Measurements from ENCODE around the gene RAMAC.

Gene RAMAC

DNA sequence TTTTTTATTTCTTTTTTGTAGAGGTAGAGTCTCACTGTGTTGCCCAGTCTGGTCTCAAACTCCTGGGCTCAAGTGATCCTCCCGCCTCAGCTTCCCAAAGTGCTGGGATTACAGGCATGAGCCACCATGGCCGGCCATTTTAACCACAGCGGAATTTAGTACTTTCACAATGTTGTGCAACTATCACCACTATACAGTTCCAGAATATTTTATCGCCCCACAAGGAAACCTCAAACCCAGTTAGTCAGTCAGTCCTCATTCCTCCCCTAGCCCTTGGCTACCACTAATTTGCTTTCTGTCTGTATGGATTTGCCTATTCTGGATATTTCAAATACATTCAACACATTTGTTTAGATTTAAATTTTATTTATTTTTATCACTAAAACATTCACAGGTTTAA, 17.9 kb upstream of the RAMAC start:
- Histone ChIP-seq H3K27ac (ENCODE audit: low read depth, low read length, poor library complexity, severe bottlenecking) (no peak overlapping the region), H3K4me2 (ENCODE audit: low read length) (no peak overlapping the region), H2AFZ (ENCODE audit: low read length) (no peak overlapping the region)

GRCh38 chr15:82969353-82969752, 16.7 kb upstream of the RAMAC start:
- Histone ChIP-seq H3K36me3 (ENCODE audit: insufficient read depth, low read length) (no peaks in the 10 kb centered on the region), H3F3A (ENCODE audit: insufficient read depth, low read length) (no peaks in the 10 kb centered on the region), H3K9ac (ENCODE audit: low read length) (no peak overlapping the region), H4K20me1 (ENCODE audit: insufficient read depth, low read length) (no peaks in the 10 kb centered on the region), H3K27me3 (ENCODE audit: insufficient read depth, low read length) (no peaks in the 10 kb centered on the region), H3K27ac (ENCODE audit: low read depth, low read length, poor library complexity, severe bottlenecking) (no peak overlapping the region), H3K9me3 (ENCODE audit: low read length) (no peaks in the 10 kb centered on the region), H3K4me3 (ENCODE audit: low read depth, low read length, poor library complexity, severe bottlenecking) (no peak overlapping the region), H3K79me2 (ENCODE audit: insufficient read depth, low read length) (no peaks in the 10 kb centered on the region), H2AFZ (ENCODE audit: low read length) (no peak overlapping the region), H3K4me1 (ENCODE audit: insufficient read depth, low read length, severe bottlenecking) (no peaks in the 10 kb centered on the region), H3K4me2 (ENCODE audit: low read length) (no peak overlapping the region), H3K9me2 (ENCODE audit: low read depth, low read length) (no peaks in the 10 kb centered on the region)
- no peak for TF ChIP-seq EZH2 (IDR thresholded peaks at IDR 0.05; ENCODE audit: borderline replicate concordance, low read length)

More for the DNA sequence above, 17.9 kb upstream of the RAMAC start:
- H3K36me3 ChIP-seq (ENCODE audit: insufficient read depth, low read length): no peaks in the 10 kb centered on the region
- H3K9me3 ChIP-seq (ENCODE audit: low read length): no peaks in the 10 kb centered on the region
- H3K79me2 ChIP-seq (ENCODE audit: insufficient read depth, low read length): no peaks in the 10 kb centered on the region
- no peaks in the 10 kb centered on the region for H3K4me1 ChIP-seq (ENCODE audit: insufficient read depth, low read length, severe bottlenecking)
- H3F3A ChIP-seq (ENCODE audit: insufficient read depth, low read length): no peaks in the 10 kb centered on the region
- H3K9ac ChIP-seq (ENCODE audit: low read length): no peak overlapping the region
- no peak overlapping the region for H3K4me3 ChIP-seq (ENCODE audit: low read depth, low read length, poor library complexity, severe bottlenecking)
- H3K9me2 ChIP-seq (ENCODE audit: low read depth, low read length): no peaks in the 10 kb centered on the region
- H4K20me1 ChIP-seq (ENCODE audit: insufficient read depth, low read length): no peaks in the 10 kb centered on the region
- TF ChIP-seq EZH2 (IDR thresholded peaks at IDR 0.05; ENCODE audit: borderline replicate concordance, low read length) (no peak), CTCF (IDR thresholded peaks at IDR 0.05; ENCODE audit: low read length) (no peak)
- H3K27me3 ChIP-seq (ENCODE audit: insufficient read depth, low read length): no peaks in the 10 kb centered on the region

- H3K27ac ChIP-seq (ENCODE audit: low read depth, low read length, poor library complexity, severe bottlenecking): no peak overlapping the region
- H3K4me1 ChIP-seq (ENCODE audit: insufficient read depth, low read length, severe bottlenecking): no peaks in the 10 kb centered on the region
- no peak overlapping the region for H3K4me3 ChIP-seq (ENCODE audit: low read depth, low read length, poor library complexity, severe bottlenecking)
- H3K9me3 ChIP-seq (ENCODE audit: low read length): no peaks in the 10 kb centered on the region
- H3K9me2 ChIP-seq (ENCODE audit: low read depth, low read length): no peaks in the 10 kb centered on the region
- H3K79me2 ChIP-seq (ENCODE audit: insufficient read depth, low read length): no peaks in the 10 kb centered on the region
- TF ChIP-seq CTCF (IDR thresholded peaks at IDR 0.05; ENCODE audit: low read length) (no peak), EZH2 (IDR thresholded peaks at IDR 0.05; ENCODE audit: borderline replicate concordance, low read length) (no peak)
- no peaks in the 10 kb centered on the region for H4K20me1 ChIP-seq (ENCODE audit: insufficient read depth, low read length)
- no peaks in the 10 kb centered on the region for H3K36me3 ChIP-seq (ENCODE audit: insufficient read depth, low read length)
- H3K4me2 ChIP-seq (ENCODE audit: low read length): no peak overlapping the region
- H3F3A ChIP-seq (ENCODE audit: insufficient read depth, low read length): no peaks in the 10 kb centered on the region
- H2AFZ ChIP-seq (ENCODE audit: low read length): no peak overlapping the region
- no peaks in the 10 kb centered on the region for H3K27me3 ChIP-seq (ENCODE audit: insufficient read depth, low read length)
- H3K9ac ChIP-seq (ENCODE audit: low read length): no peak overlapping the region
Observed at GRCh38 chr15:82970078-82970686, 15.8 kb upstream of the RAMAC start.

- H3F3A ChIP-seq (ENCODE audit: insufficient read depth, low read length): no peaks in the 10 kb centered on the region
- no peaks in the 10 kb centered on the region for H3K27me3 ChIP-seq (ENCODE audit: insufficient read depth, low read length)
- H3K4me2 ChIP-seq (ENCODE audit: low read length): no peak overlapping the region
- no peaks in the 10 kb centered on the region for H3K79me2 ChIP-seq (ENCODE audit: insufficient read depth, low read length)
- no peak overlapping the region for H3K9ac ChIP-seq (ENCODE audit: low read length)
- H3K4me1 ChIP-seq (ENCODE audit: insufficient read depth, low read length, severe bottlenecking): no peaks in the 10 kb centered on the region
- H3K4me3 ChIP-seq (ENCODE audit: low read depth, low read length, poor library complexity, severe bottlenecking): no peak overlapping the region
- TF ChIP-seq CTCF (IDR thresholded peaks at IDR 0.05; ENCODE audit: low read length) (no peak), EZH2 (IDR thresholded peaks at IDR 0.05; ENCODE audit: borderline replicate concordance, low read length) (no peak)
- no peaks in the 10 kb centered on the region for H3K36me3 ChIP-seq (ENCODE audit: insufficient read depth, low read length)
- H2AFZ ChIP-seq (ENCODE audit: low read length): no peak overlapping the region
- H4K20me1 ChIP-seq (ENCODE audit: insufficient read depth, low read length): no peaks in the 10 kb centered on the region
- no peaks in the 10 kb centered on the region for H3K9me3 ChIP-seq (ENCODE audit: low read length)
- H3K27ac ChIP-seq (ENCODE audit: low read depth, low read length, poor library complexity, severe bottlenecking): no peak overlapping the region
- H3K9me2 ChIP-seq (ENCODE audit: low read depth, low read length): no peaks in the 10 kb centered on the region
Observed at GRCh38 chr15:82970696-82971095, 15.3 kb upstream of the RAMAC start.

All from OCI-LY1 (cell line).